Stimulated activated CD8-positive, alpha-beta memory T cell treated with anti-CD3 and anti-CD28 coated beads, Interleukin-4, amount 100 ng/mL, for 1 hour (primary cell): ENCODE results near the gene ELP6.
"Not testable (repeated sequence)": the region's sequence is repeated elsewhere in the genome, so short reads cannot be mapped to it uniquely, and the experiment has no call there.

Experiments used
- DNase-seq, 2 donors: peaks; one replicate each; pipeline ENCODE4 v3.0.0-alpha.2; 2020; ENCODE audit warnings: low read depth in 2 of 2, low spot score in 1 of 2

Gene ELP6

DNA sequence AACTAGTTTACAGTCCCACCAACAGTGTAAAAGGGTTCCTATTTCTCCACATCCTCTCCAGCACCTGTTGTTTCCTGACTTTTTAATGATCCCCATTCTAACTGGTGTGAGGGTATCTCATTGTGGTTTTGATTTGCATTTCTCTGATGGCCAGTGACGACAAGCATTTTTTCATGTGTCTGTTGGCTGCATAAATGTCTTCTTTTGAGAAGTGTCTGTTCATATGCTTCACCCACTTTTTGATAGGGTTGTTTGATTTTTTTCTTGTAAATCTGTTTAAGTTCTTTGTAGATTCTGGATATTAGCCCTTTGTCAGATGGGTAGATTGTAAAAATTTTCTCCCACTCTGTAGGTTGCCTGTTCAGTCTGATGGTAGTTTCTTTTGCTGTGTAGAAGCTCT lies 45.2 kb downstream of the ELP6 start:
- not testable (repeated sequence) for DNase-seq

- DNase-seq = no peak
These were observed 48.9 kb downstream of the ELP6 start for GRCh38 chr3:47464588-47464987.

- DNase-seq = not testable (repeated sequence)
These were observed 53.9 kb downstream of the ELP6 start for GRCh38 chr3:47459534-47460085.

DNA sequence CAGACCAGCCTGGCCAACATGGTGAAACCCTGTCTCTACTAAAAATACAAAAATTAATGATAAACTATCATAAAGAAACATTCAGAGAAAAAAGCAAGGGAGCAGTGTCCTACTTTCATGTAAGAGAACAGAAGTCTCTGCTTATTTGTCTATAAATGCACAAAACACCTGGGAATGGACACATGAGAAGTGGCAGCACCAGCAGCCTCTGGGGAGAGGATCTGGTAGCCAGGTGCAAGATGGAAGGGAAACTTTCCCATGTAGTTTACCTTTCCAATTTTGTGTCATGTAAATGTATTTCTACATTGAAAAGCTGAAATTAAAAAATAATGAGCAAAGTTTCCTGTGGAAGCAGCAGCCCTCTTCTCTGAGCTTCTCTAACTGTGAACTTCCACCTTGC lies 56.5 kb downstream of the ELP6 start:
- DNase-seq = no peak

GRCh38 chr3:47455806-47456452 lies 57.6 kb downstream of the ELP6 start:
- DNase-seq = no peak

- DNase-seq = no peak
These were observed 60.9 kb downstream of the ELP6 start for GRCh38 chr3:47452453-47453215.
